Thyroid gland (tissue), 4 donors: ENCODE measurements around the gene CLDN20. TPM values are rescaled to one million over a fixed set of nuclear protein-coding genes. Genes with fewer than 3 reads are reported as not detected.

Experiments
- DNase-seq, 2 donors: peaks; one replicate each; pipeline ENCODE4 v3.0.0-alpha.2; 2019
- H3K27ac ChIP-seq, 3 donors: fragments of 200-600 bp; sonication (generic); 1 replicate in 2 of 3; 2 replicates in 1 of 3; pipeline ENCODE4 v1.5.1; 2016 to 2019; ENCODE audit warnings: mild to moderate bottlenecking in 1 of 3, moderate library complexity in 1 of 3
- H3K27me3 ChIP-seq: fragments of 200-600 bp; sonication (generic); one replicate; pipeline ENCODE4 v1.5.1; 2019
- H3K36me3 ChIP-seq, 2 donors: fragments of 200-600 bp; sonication (generic); one replicate each; pipeline ENCODE4 v1.5.1; 2016 to 2019
- H3K4me1 ChIP-seq, 2 donors: fragments of 200-600 bp; sonication (generic); one replicate each; pipeline ENCODE4 v1.5.1; 2017 to 2019
- H3K4me3 ChIP-seq, 3 donors: fragments of 200-600 bp; sonication (generic); replicated peaks in 1 of 3; 1 replicate in 2 of 3; 2 replicates in 1 of 3; pipeline ENCODE4 v1.5.1; 2016; ENCODE audit warnings: mild to moderate bottlenecking in 1 of 3
- H3K9me3 ChIP-seq: fragments of 200-600 bp; sonication (generic); one replicate; pipeline ENCODE4 v1.5.1; 2017
- POLR2A ChIP-seq, 2 donors: fragments of 450-650 bp; IDR thresholded peaks; one replicate each; pipeline ENCODE4 v1.6.1; 2017; ENCODE audit warnings: antibody characterized with exemption in 2 of 2, mild to moderate bottlenecking in 2 of 2, moderate library complexity in 1 of 2
- WGBS, 2 donors: methylation state at CpG; one replicate each; pipeline ENCODE4 v1.1.5; 2017; 5-methylcytosine and 5-hydroxymethylcytosine counted together
- intact Hi-C: fragments of 100-400 bp; cut with DNase I; formaldehyde crosslinking; loops from one replicate; pipeline ENCODE4 v1.15.1; 2023
- total RNA-seq, 4 donors: library from RNA; depleted of rRNA; stranded (reverse); fragments of >200 nt; gene quantifications; one replicate each; pipeline ENCODE4 v1.2.3, GENCODE V29; 2016
- TF ChIP-seq, protein P1 (sequence below), 6 experiments: fragments of 200-600 bp in 3 of 6; fragments of 450-650 bp in 3 of 6; sonication (generic) in 3 of 6; IDR thresholded peaks; one replicate each; pipeline ENCODE4 v1.5.1; 2016 to 2019; ENCODE audit warnings: antibody characterized with exemption in 6 of 6, mild to moderate bottlenecking in 2 of 6, inconsistent platforms in 1 of 6, moderate library complexity in 1 of 6

CLDN20 gene
- total RNA-seq, 4 donors from 2014 or later, result not detected

DNA sequence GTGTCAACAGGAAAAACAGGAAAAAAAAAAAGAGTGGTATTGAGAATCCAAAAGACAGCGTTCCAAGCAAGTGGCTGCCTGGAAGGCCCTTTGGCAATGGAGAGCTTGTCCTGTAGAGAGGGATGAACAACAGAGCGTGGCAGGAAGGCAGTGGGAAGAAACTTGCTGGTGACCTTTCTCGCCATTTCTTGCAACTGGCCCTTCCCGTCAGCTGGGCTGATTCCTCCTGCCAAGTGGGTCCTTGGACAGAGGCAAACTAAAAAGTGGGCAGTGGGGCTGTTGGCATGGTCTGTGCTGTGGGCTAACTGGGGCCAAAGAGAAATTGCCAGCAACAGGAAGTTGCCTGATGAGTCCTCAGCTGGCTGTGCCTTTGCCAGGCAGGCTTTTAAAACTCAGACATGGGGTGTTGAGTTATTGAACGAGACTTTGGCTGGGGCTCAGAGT, 43.9 kb upstream of the CLDN20 start:
- Histone ChIP-seq H3K36me3 (no peaks in the 10 kb centered on the region), H3K9me3 (no peaks in the 10 kb centered on the region), H3K4me1 (peaks cover 27 to 53% of the 10 kb centered on the region in 2 donors), H3K4me3 (no peak overlapping the region), H3K27me3 (no peaks in the 10 kb centered on the region), H3K27ac (peak overlapping the region; percentile 78 to 92 (median 90))
- intact Hi-C loops, result no loop called here
- TF ChIP-seq POLR2A (IDR thresholded peaks at IDR 0.05), result no peak
- TF ChIP-seq, protein P1, sequence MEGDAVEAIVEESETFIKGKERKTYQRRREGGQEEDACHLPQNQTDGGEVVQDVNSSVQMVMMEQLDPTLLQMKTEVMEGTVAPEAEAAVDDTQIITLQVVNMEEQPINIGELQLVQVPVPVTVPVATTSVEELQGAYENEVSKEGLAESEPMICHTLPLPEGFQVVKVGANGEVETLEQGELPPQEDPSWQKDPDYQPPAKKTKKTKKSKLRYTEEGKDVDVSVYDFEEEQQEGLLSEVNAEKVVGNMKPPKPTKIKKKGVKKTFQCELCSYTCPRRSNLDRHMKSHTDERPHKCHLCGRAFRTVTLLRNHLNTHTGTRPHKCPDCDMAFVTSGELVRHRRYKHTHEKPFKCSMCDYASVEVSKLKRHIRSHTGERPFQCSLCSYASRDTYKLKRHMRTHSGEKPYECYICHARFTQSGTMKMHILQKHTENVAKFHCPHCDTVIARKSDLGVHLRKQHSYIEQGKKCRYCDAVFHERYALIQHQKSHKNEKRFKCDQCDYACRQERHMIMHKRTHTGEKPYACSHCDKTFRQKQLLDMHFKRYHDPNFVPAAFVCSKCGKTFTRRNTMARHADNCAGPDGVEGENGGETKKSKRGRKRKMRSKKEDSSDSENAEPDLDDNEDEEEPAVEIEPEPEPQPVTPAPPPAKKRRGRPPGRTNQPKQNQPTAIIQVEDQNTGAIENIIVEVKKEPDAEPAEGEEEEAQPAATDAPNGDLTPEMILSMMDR (IDR thresholded peaks at IDR 0.05), result no peak
- 29 to 37% methylated on average over 5 of the region's 5 CpGs for whole genome bisulfite sequencing, 2 donors
- peak; percentile 84 for DNase-seq

DNA sequence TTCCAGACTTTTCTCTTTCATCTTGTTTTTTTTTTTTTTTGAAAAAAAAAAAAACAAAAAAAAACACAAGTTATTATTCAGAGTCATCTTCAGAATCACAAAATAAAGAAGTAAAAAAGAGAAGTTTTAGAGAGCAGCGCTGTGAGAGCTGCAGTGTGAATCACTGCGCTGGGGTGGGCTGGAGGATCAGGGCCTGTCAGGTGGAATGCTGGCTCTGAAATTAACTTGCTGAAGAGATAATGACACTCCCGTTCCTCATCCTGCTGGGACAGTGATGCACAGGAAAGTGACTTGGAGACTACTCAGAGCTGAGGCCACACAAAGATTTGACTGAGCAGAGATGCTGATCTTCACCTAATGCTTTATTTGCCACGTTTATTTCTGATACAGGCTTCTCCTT, 42.7 kb upstream of the CLDN20 start:
- 91 to 92% methylated on average over 4 of the region's 4 CpGs for WGBS, 2 donors
- H3K36me3 ChIP-seq, result no peaks in the 10 kb centered on the region
- no peak overlapping the region for H3K4me3 ChIP-seq
- intact Hi-C loops, result no loop called here
- DNase-seq, result no peak
- H3K9me3 ChIP-seq, result no peaks in the 10 kb centered on the region
- no peaks in the 10 kb centered on the region for H3K27me3 ChIP-seq
- peak overlapping the region in 2 of 3 donors; percentile 78 to 92 for H3K27ac ChIP-seq
- TF ChIP-seq, protein P1 (IDR thresholded peaks at IDR 0.05), result no peak
- TF ChIP-seq POLR2A (IDR thresholded peaks at IDR 0.05), result no peak
- peaks cover 27 to 55% of the 10 kb centered on the region in 2 donors for H3K4me1 ChIP-seq

DNA sequence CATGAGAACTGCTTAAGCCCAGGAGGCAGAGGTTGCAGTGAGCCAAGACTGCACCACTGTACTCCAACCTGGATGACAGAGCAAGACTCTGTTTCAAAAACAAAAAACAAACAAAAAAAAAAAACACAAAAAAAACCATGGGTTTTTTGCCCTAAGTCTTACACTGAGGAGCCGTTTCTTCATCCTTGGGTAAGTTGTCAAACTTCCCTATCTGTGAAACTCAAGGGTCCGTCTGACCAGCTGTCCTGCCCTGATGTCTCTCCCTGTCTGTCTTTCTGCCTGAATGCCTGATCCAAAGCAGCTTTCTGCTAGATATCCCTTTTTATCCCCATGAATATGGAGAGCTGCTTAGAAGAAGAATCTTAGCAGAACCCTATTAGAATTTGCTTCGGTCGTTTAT, 41.3 kb upstream of the CLDN20 start:
- Histone ChIP-seq H3K4me3 (no peak overlapping the region), H3K4me1 (peaks cover 27 to 46% of the 10 kb centered on the region in 2 donors), H3K27me3 (no peaks in the 10 kb centered on the region), H3K9me3 (no peaks in the 10 kb centered on the region), H3K36me3 (no peaks in the 10 kb centered on the region), H3K27ac (no peak overlapping the region)
- 93% methylated on average over 4 of the region's 4 CpGs for WGBS, 2 donors
- intact Hi-C loops, result no loop called here
- DNase-seq, result no peak
- TF ChIP-seq POLR2A (IDR thresholded peaks at IDR 0.05), result no peak
- TF ChIP-seq, protein P1 (IDR thresholded peaks at IDR 0.05), result no peak

DNA sequence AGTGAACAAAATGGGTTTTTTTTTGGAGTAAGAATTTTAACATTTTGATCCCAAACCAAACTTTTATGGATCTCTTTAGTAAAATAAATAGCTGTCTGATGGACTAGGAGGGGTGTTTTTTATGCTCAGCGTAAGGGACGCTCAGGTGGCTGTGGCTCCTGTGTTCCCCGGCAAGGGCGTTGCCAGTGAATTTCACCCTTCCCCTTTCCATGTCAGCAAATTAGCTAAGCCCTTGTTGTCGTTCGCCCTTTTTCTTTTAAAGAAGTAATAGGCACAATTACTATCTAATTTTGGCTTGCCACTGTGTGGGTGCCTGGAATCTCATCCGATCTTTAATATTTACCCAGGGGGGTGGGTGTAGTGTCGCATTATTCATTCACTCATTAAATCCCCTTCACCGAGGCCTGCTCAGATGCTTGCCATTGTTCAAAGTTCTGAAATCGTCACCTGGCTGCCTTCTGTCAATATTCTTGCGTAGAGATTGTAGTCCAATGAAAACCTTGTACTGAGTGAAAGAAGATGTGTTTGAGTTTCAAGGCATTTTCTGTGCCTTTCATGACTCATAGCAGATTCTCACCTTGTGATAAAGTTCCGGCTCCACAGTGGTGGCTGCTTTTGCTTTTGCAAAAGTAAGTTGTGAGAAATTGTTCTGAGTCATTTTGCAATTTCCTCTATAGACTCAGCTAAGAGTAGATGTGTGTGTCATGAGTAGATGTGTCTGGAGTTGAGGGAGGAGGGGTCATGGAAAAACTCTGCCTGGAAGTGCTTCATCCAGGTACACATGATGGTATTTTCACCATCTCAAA, 40.0 kb upstream of the CLDN20 start:
- 81 to 87% methylated on average over 12 of the region's 12 CpGs for WGBS, 2 donors
- no peaks in the 10 kb centered on the region for H3K36me3 ChIP-seq
- no peak overlapping the region for H3K27ac ChIP-seq
- no peaks in the 10 kb centered on the region for H3K27me3 ChIP-seq
- no peak for DNase-seq
- no peaks in the 10 kb centered on the region for H3K9me3 ChIP-seq
- no peak overlapping the region for H3K4me3 ChIP-seq
- peaks cover 17 to 37% of the 10 kb centered on the region in 2 donors for H3K4me1 ChIP-seq
- intact Hi-C loops, result no loop called here
- TF ChIP-seq, protein P1 (IDR thresholded peaks at IDR 0.05), result no peak
- no peak for TF ChIP-seq POLR2A (IDR thresholded peaks at IDR 0.05)

DNA sequence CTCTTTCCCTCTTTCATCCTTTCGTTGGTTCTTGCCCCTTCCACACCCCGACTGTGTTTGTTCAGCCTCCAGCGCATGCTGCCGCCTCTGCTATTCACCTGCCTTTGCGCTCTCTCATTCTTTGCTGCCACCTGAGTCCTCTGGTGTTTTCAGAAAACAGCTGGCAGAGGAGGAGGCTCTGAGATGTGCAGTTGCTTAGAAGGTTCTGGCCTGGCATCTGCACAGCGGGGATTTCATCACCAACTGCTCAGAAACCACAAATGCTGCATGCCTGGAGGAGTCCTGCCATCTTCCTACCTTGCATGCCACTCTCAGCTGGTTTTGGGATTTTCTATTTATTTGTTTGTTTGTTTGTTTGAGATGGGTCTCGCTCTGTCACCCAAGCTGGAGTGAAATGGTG, 39.2 kb upstream of the CLDN20 start:
- 91 to 93% methylated on average over 7 of the region's 7 CpGs for WGBS, 2 donors
- Histone ChIP-seq H3K4me3 (no peak overlapping the region), H3K4me1 (peaks cover 11 to 29% of the 10 kb centered on the region in 2 donors), H3K36me3 (no peaks in the 10 kb centered on the region), H3K27ac (no peak overlapping the region), H3K27me3 (no peaks in the 10 kb centered on the region), H3K9me3 (no peaks in the 10 kb centered on the region)
- intact Hi-C loops, result no loop called here
- no peak for TF ChIP-seq POLR2A (IDR thresholded peaks at IDR 0.05)
- TF ChIP-seq, protein P1 (IDR thresholded peaks at IDR 0.05), result no peak
- DNase-seq, result no peak
